Activated CD4-positive, alpha-beta T cell treated with anti-CD3 and anti-CD28 coated beads for 24 hours (primary cell): ENCODE data around the gene RWDD1.
A peak's percentile ranks its signal among the peaks of the same experiment; 100 is the strongest.

ENCODE experiments used
- DNase-seq, 2 donors: peaks; one replicate each; pipeline ENCODE4 v3.0.0-alpha.2; 2020; ENCODE audit warnings: low read depth in 2 of 2

RWDD1 gene

GRCh38 chr6:116570856-116571682 lies at the start of gene RWDD1:
Gene RWDD1, plus strand, starts transcription at chr6:116571504. Its CDS starts 79 bp downstream, at chr6:116571583.
- DNase-seq = peak; percentile 95 to 96

- DNase-seq = no peak
These were observed 48.4 kb upstream of the RWDD1 start for GRCh38 chr6:116522896-116523295.

- DNase-seq = no peak
These were observed 47.1 kb upstream of the RWDD1 start for GRCh38 chr6:116524236-116524635.

GRCh38 chr6:116528133-116528532 lies 43.2 kb upstream of the RWDD1 start:
- no peak for DNase-seq

- DNase-seq = no peak
These were observed 42.5 kb upstream of the RWDD1 start for GRCh38 chr6:116528780-116529179.

- no peak for DNase-seq
These were observed 41.6 kb upstream of the RWDD1 start for GRCh38 chr6:116529466-116530290.

- DNase-seq = no peak
These were observed 40.9 kb upstream of the RWDD1 start for GRCh38 chr6:116530436-116530835.

GRCh38 chr6:116531675-116532570 lies 39.4 kb upstream of the RWDD1 start:
- peak; percentile 36 to 53 for DNase-seq

GRCh38 chr6:116533233-116533957 lies 37.9 kb upstream of the RWDD1 start:
- no peak for DNase-seq

GRCh38 chr6:116535109-116535508 lies 36.2 kb upstream of the RWDD1 start:
- DNase-seq = no peak

GRCh38 chr6:116536216-116536621 lies 35.1 kb upstream of the RWDD1 start:
- peak in 1 of 2 donors; percentile 29 for DNase-seq

GRCh38 chr6:116542426-116542825 lies 28.9 kb upstream of the RWDD1 start:
- DNase-seq = no peak

GRCh38 chr6:116543149-116543548 lies 28.2 kb upstream of the RWDD1 start:
- no peak for DNase-seq

GRCh38 chr6:116545651-116546050 lies 25.7 kb upstream of the RWDD1 start, which contains the start of gene TRAPPC3L:
Gene TRAPPC3L, minus strand, starts transcription at chr6:116545684. Its CDS starts 170 bp downstream, at chr6:116545514.
- DNase-seq = no peak

GRCh38 chr6:116547358-116547757 lies 23.9 kb upstream of the RWDD1 start:
- no peak for DNase-seq

- DNase-seq = no peak
These were observed 20.5 kb upstream of the RWDD1 start for GRCh38 chr6:116550796-116551195.

GRCh38 chr6:116553451-116553850 lies 17.9 kb upstream of the RWDD1 start, which contains the start of gene CALHM4:
Gene CALHM4, plus strand, starts transcription at chr6:116553751. Its CDS starts 43 bp downstream, at chr6:116553794.
- DNase-seq = no peak

- DNase-seq = no peak
These were observed 15.2 kb upstream of the RWDD1 start for GRCh38 chr6:116556065-116556464.

- no peak for DNase-seq
These were observed 14.4 kb upstream of the RWDD1 start for GRCh38 chr6:116556814-116557415.

- no peak for DNase-seq
These were observed 13.4 kb upstream of the RWDD1 start for GRCh38 chr6:116557893-116558292.
